Neural cell (in vitro differentiated cells): ENCODE results near the gene CHL1. TPM values are rescaled to one million over a fixed set of nuclear protein-coding genes. Genes with fewer than 3 reads are reported as not detected.

ENCODE experiments used
- H2AFZ ChIP-seq: fragments of 200-600, 300-800 bp; sonication (generic), shearing (Covaris generic); 2 replicates; pipeline ENCODE4 v1.6.0; 2014; ENCODE audit warnings: low read depth, mild to moderate bottlenecking, antibody characterized with exemption, low read length, moderate library complexity
- H3F3A ChIP-seq: fragments of 200-600 bp; shearing (Covaris generic); 2 replicates; pipeline ENCODE4 v1.6.1; 2016; ENCODE audit warnings: mild to moderate bottlenecking, moderate library complexity, mixed read lengths, antibody characterized with exemption, low read length; ENCODE audit not compliant: insufficient read depth, poor library complexity, severe bottlenecking
- H3K27ac ChIP-seq: fragments of 200-600, 300-800 bp; sonication (generic), shearing (Covaris generic); 2 replicates; pipeline ENCODE4 v1.5.1; 2014; ENCODE audit warnings: mild to moderate bottlenecking, low read length, moderate library complexity
- H3K27me3 ChIP-seq: fragments of 300-800, 200-600 bp; sonication (generic), shearing (Covaris generic); 2 replicates; pipeline ENCODE4 v1.6.0; 2014; ENCODE audit warnings: mild to moderate bottlenecking, low read depth, low read length, moderate library complexity; ENCODE audit not compliant: insufficient read depth
- H3K36me3 ChIP-seq: fragments of 300-800, 200-600 bp; sonication (generic), shearing (Covaris generic); 2 replicates; pipeline ENCODE4 v1.5.1; 2014; ENCODE audit warnings: mild to moderate bottlenecking, antibody characterized with exemption, low read length, moderate library complexity; ENCODE audit not compliant: insufficient read depth
- H3K4me2 ChIP-seq: fragments of 300-800, 200-600 bp; sonication (generic), shearing (Covaris generic); 2 replicates; pipeline ENCODE4 v1.6.0; 2014; ENCODE audit warnings: mild to moderate bottlenecking, low read length
- H3K4me3 ChIP-seq: fragments of 300-800, 200-600 bp; sonication (generic), shearing (Covaris generic); 2 replicates; pipeline ENCODE4 v1.5.1; 2014; ENCODE audit warnings: mild to moderate bottlenecking, low read length, moderate library complexity
- H3K79me2 ChIP-seq: fragments of 200-600 bp; shearing (Covaris generic); replicated peaks from 2 replicates; pipeline ENCODE4 v1.6.0; 2014; ENCODE audit warnings: mild to moderate bottlenecking, low read length, moderate library complexity; ENCODE audit not compliant: insufficient read depth
- H3K9ac ChIP-seq: fragments of 300-800, 200-600 bp; sonication (generic), shearing (Covaris generic); 2 replicates; pipeline ENCODE4 v1.6.1; 2016; ENCODE audit warnings: mild to moderate bottlenecking, low read length, mixed read lengths
- H3K9me2 ChIP-seq: fragments of 200-600 bp; shearing (Covaris generic); 2 replicates; pipeline ENCODE4 v1.6.1; 2016; ENCODE audit warnings: mild to moderate bottlenecking, low read length, mixed read lengths; ENCODE audit not compliant: insufficient read depth
- H3K9me3 ChIP-seq: fragments of 200-600, 300-800 bp; sonication (generic), shearing (Covaris generic); 2 replicates; pipeline ENCODE4 v1.6.1; 2016; ENCODE audit warnings: mild to moderate bottlenecking, mixed run types, low read length, moderate library complexity, mixed read lengths
- H4K20me1 ChIP-seq: fragments of 200-600 bp; shearing (Covaris generic); 2 replicates; pipeline ENCODE4 v1.6.1; 2016; ENCODE audit warnings: mild to moderate bottlenecking, mixed run types; ENCODE audit not compliant: insufficient read depth
- CTCF ChIP-seq: fragments of 450-650 bp; IDR thresholded peaks from 2 replicates; pipeline ENCODE4 v1.5.1; 2014; ENCODE audit warnings: antibody characterized with exemption, mild to moderate bottlenecking, moderate library complexity; ENCODE audit not compliant: poor library complexity, severe bottlenecking
- EP300 ChIP-seq: fragments of 450-650 bp; conservative IDR thresholded peaks from 2 replicates; pipeline ENCODE4 v1.6.1; 2014; ENCODE audit warnings: antibody characterized with exemption, mild to moderate bottlenecking, moderate library complexity; ENCODE audit not compliant: poor library complexity, severe bottlenecking
- EZH2 ChIP-seq: fragments of 200-600, 300-800 bp; shearing (Covaris generic), sonication (generic); IDR thresholded peaks from 2 replicates; pipeline ENCODE4 v1.6.1; 2014; ENCODE audit warnings: antibody characterized with exemption, low read length, borderline replicate concordance, mild to moderate bottlenecking; ENCODE audit not compliant: insufficient read depth, poor library complexity, severe bottlenecking
- MXI1 ChIP-seq: fragments of 450-650 bp; conservative IDR thresholded peaks from 2 replicates; pipeline ENCODE4 v1.6.1; 2014; ENCODE audit warnings: antibody characterized with exemption, mild to moderate bottlenecking; ENCODE audit not compliant: poor library complexity, severe bottlenecking
- POLR2AphosphoS5 ChIP-seq: IDR thresholded peaks from 2 replicates; pipeline ENCODE4 v1.6.1; 2012
- RAD21 ChIP-seq: fragments of 450-650 bp; conservative IDR thresholded peaks from 2 replicates; pipeline ENCODE4 v1.6.1; 2014; ENCODE audit warnings: antibody characterized with exemption, mild to moderate bottlenecking, moderate library complexity
- SMC3 ChIP-seq: fragments of 450-650 bp; conservative IDR thresholded peaks from 2 replicates; pipeline ENCODE4 v1.6.1; 2014; ENCODE audit warnings: antibody characterized with exemption, mild to moderate bottlenecking, moderate library complexity; ENCODE audit not compliant: poor library complexity
- TAF1 ChIP-seq: IDR thresholded peaks from 2 replicates; pipeline ENCODE4 v1.6.1; 2012; ENCODE audit warnings: low read depth
- polyA plus RNA-seq: library from polyadenylated mRNA; depleted of rRNA; stranded (reverse); fragments of >200 nt; gene quantifications from 2 replicates; pipeline ENCODE4 v1.2.3, GENCODE V29; 2014
- TF ChIP-seq, protein P1 (sequence below): IDR thresholded peaks from 2 replicates; pipeline ENCODE4 v1.6.1; 2012; ENCODE audit warnings: borderline replicate concordance

CHL1 gene
- polyA plus RNA-seq, 1 donor from 2014 or later, result 199 TPM

GRCh38 chr3:453106-453505 is 256.5 kb downstream of the CHL1 start:
- H3K4me2 ChIP-seq, result no peak overlapping the region
- H3K9me3 ChIP-seq, result no peaks in the 10 kb centered on the region
- no peaks in the 10 kb centered on the region for H3K79me2 ChIP-seq
- H4K20me1 ChIP-seq, result no peaks in the 10 kb centered on the region
- H3K4me3 ChIP-seq, result no peak overlapping the region
- TF ChIP-seq SMC3, result no peak
- TF ChIP-seq RAD21, result no peak
- TF ChIP-seq POLR2AphosphoS5, result no peak
- no peak for TF ChIP-seq EZH2
- no peak for TF ChIP-seq CTCF
- no peak for TF ChIP-seq TAF1
- TF ChIP-seq, protein P1, sequence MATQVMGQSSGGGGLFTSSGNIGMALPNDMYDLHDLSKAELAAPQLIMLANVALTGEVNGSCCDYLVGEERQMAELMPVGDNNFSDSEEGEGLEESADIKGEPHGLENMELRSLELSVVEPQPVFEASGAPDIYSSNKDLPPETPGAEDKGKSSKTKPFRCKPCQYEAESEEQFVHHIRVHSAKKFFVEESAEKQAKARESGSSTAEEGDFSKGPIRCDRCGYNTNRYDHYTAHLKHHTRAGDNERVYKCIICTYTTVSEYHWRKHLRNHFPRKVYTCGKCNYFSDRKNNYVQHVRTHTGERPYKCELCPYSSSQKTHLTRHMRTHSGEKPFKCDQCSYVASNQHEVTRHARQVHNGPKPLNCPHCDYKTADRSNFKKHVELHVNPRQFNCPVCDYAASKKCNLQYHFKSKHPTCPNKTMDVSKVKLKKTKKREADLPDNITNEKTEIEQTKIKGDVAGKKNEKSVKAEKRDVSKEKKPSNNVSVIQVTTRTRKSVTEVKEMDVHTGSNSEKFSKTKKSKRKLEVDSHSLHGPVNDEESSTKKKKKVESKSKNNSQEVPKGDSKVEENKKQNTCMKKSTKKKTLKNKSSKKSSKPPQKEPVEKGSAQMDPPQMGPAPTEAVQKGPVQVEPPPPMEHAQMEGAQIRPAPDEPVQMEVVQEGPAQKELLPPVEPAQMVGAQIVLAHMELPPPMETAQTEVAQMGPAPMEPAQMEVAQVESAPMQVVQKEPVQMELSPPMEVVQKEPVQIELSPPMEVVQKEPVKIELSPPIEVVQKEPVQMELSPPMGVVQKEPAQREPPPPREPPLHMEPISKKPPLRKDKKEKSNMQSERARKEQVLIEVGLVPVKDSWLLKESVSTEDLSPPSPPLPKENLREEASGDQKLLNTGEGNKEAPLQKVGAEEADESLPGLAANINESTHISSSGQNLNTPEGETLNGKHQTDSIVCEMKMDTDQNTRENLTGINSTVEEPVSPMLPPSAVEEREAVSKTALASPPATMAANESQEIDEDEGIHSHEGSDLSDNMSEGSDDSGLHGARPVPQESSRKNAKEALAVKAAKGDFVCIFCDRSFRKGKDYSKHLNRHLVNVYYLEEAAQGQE, result no peak
- no peak for TF ChIP-seq MXI1
- no peak for TF ChIP-seq EP300
- no peak overlapping the region for H3K27ac ChIP-seq
- H3F3A ChIP-seq, result no peaks in the 10 kb centered on the region
- H3K36me3 ChIP-seq, result no peaks in the 10 kb centered on the region
- no peak overlapping the region for H2AFZ ChIP-seq
- H3K9ac ChIP-seq, result no peak overlapping the region
- H3K9me2 ChIP-seq, result no peaks in the 10 kb centered on the region
- H3K27me3 ChIP-seq, result no peaks in the 10 kb centered on the region

- no peak for TF ChIP-seq EZH2
- TF ChIP-seq MXI1, result no peak
- no peak for TF ChIP-seq EP300
- TF ChIP-seq, protein P1, result no peak
- TF ChIP-seq CTCF, result no peak
- TF ChIP-seq RAD21, result no peak
- no peak for TF ChIP-seq SMC3
- H3K9ac ChIP-seq, result no peak overlapping the region
- no peak overlapping the region for H3K4me2 ChIP-seq
- no peak overlapping the region for H2AFZ ChIP-seq
- H3K9me2 ChIP-seq, result no peaks in the 10 kb centered on the region
- no peaks in the 10 kb centered on the region for H3K27me3 ChIP-seq
- no peaks in the 10 kb centered on the region for H3K79me2 ChIP-seq
- H3K27ac ChIP-seq, result no peak overlapping the region
- no peak overlapping the region for H3K4me3 ChIP-seq
- peaks cover 1% of the 10 kb centered on the region for H3F3A ChIP-seq
- no peaks in the 10 kb centered on the region for H3K9me3 ChIP-seq
- H4K20me1 ChIP-seq, result no peaks in the 10 kb centered on the region
- no peaks in the 10 kb centered on the region for H3K36me3 ChIP-seq
These were observed 258.4 kb downstream of the CHL1 start for GRCh38 chr3:454986-455385.
